ENCODE measurements around the gene ALDOB.
"Not testable (repeated sequence)": the region's sequence is repeated elsewhere in the genome, so short reads cannot be mapped to it uniquely, and the experiment has no call there.

- TF ChIP-seq POLR2A, TAF1, POLR2AphosphoS5, POU2F2 (IDR thresholded peaks at IDR 0.05; ENCODE audit: low read depth, low read length): not testable (repeated sequence)
These were observed 50.6 kb downstream of the ALDOB start, which contains the start of gene BAAT for GRCh38 chr9:101384873-101385536.
